ENCODE data around the gene TFR2.

TFR2 gene

DNA sequence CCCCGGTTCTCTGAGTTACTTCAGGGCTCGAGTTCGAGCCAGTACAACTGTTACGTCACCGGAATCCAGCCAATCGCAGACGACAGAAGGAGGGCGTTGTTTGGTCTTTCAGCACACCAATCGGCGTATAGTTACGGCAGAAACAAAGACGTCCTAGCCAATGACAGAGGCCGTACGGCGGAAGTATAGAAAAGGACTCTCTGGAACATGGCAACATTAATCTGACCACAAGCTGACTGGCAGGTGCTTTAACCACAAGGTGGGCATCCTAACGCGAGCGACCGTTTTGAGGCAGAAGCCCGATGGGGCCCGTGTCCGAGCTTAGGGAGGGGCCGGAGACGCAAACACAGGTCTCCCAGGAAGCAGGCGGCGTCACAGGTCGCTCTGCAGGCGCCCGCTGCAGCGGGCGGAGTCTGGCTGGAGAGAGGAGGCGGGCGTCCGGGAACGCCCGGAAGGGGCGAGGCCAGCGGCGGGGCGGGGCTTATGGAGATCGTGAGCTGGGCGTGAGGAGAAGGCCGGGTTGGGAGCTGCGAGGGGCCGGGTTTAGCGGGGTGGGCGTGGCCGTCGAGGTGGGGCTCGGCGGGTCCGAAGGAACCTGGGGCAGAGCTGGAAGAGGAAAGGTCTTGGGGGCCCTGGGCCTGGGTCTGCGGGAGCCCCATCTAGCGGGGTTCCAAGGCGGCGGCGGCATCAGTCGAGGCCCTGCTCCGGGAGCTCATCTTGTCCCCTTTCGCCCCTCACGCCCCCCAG lies 29.2 kb downstream of the TFR2 start, which contains the start of gene MOSPD3:
Gene MOSPD3, plus strand, starts transcription at position 558 of the 747 bp plus-strand sequence. CDS start 252 bp downstream, outside the sequence.
- WGBS, 2 experiments = 0 to 1% methylated on average over 61 of the region's 61 CpGs

DNA sequence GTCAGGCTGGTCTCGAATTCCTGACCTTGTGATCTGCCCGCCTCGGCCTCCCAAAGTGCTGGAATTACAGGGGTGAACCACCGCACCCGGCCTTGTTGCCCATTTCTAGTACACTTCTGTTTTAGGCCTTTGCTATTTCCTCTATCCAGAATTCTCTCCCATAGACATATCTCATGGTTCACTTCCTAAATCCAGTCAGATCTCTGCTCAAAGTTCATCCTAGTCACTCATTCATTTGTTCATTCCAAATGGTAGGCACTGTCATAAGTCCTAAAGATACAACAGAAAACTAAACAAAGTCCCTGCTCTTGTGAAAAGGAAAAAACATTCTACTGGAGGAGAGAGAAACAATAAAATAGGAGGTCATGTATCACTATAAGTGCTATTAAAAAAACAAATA lies 31.4 kb downstream of the TFR2 start:
- Histone ChIP-seq H3K9me3 (ENCODE audit: control insufficient read depth, low read length) (no peaks in the 10 kb centered on the region), H3K4me1 (ENCODE audit: control insufficient read depth, insufficient read depth, low read length) (peaks cover 6% of the 10 kb centered on the region), H3K27me3 (ENCODE audit: control insufficient read depth, insufficient read depth, low read length, poor library complexity, severe bottlenecking) (peaks cover 18% of the 10 kb centered on the region), H3K4me3 (ENCODE audit: insufficient read depth, low read depth, low read length) (no peak overlapping the region), H3K27ac (ENCODE audit: insufficient read depth, low read depth, low read length, poor library complexity, severe bottlenecking) (no peak overlapping the region), H3K36me3 (ENCODE audit: control insufficient read depth, insufficient read depth, low read length) (no peaks in the 10 kb centered on the region)
- 92 to 95% methylated on average over 5 of the region's 5 CpGs for WGBS, 2 experiments

More for the DNA sequence above, 29.2 kb downstream of the TFR2 start, which contains the start of gene MOSPD3:
- Histone ChIP-seq H3K36me3 (ENCODE audit: control insufficient read depth, insufficient read depth, low read length) (no peaks in the 10 kb centered on the region), H3K9me3 (ENCODE audit: control insufficient read depth, low read length) (no peaks in the 10 kb centered on the region), H3K27ac (ENCODE audit: insufficient read depth, low read depth, low read length, poor library complexity, severe bottlenecking) (peak within 1 kb of the TSS; percentile 97), H3K4me3 (ENCODE audit: insufficient read depth, low read depth, low read length) (peak within 1 kb of the TSS; percentile 76), H3K27me3 (ENCODE audit: control insufficient read depth, insufficient read depth, low read length, poor library complexity, severe bottlenecking) (no peaks in the 10 kb centered on the region), H3K4me1 (ENCODE audit: control insufficient read depth, insufficient read depth, low read length) (no peaks in the 10 kb centered on the region)

DNA sequence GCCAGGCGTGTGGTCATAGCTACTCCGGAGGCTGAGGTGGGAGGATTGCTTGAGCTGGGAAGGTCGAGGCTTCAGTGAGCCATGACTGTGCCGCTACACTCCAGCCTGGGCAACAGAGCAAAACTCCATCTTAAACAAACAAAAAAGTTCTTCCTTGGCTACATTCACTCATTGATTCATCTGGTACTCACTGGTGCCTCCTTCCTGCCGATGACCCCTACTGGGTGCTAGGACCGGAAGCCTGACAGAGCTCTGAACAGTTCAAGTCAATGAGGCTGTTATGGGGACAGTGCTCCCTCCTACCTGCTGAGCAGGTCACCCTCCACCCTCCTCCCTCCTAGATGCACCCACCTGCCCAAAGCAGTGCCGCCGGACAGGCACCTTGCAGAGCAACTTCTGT lies 34.2 kb downstream of the TFR2 start:
- Histone ChIP-seq H3K4me1 (ENCODE audit: control insufficient read depth, insufficient read depth, low read length) (peaks cover 26% of the 10 kb centered on the region), H3K9me3 (ENCODE audit: control insufficient read depth, low read length) (no peaks in the 10 kb centered on the region), H3K4me3 (ENCODE audit: insufficient read depth, low read depth, low read length) (no peak overlapping the region), H3K36me3 (ENCODE audit: control insufficient read depth, insufficient read depth, low read length) (no peaks in the 10 kb centered on the region), H3K27ac (ENCODE audit: insufficient read depth, low read depth, low read length, poor library complexity, severe bottlenecking) (no peak overlapping the region), H3K27me3 (ENCODE audit: control insufficient read depth, insufficient read depth, low read length, poor library complexity, severe bottlenecking) (peaks cover 26% of the 10 kb centered on the region)
- 91 to 96% methylated on average over 8 of the region's 8 CpGs for WGBS, 2 experiments

DNA sequence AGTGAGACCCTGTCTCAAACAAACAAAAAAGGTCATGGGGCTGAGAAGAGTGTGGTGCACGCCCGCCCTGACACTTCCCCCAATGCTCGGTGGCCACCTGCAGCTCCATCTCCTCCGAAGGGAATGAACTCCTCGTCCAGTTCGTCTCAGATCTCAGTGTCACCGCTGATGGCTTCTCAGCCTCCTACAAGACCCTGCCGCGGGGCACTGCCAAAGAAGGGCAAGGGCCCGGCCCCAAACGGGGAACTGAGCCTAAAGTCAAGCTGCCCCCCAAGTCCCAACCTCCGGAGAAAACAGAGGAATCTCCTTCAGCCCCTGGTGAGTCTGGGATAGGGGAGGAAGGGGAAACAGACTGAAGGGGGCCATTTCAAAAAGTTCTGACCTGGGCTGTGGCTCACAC lies 35.0 kb downstream of the TFR2 start:
- no peaks in the 10 kb centered on the region for H3K36me3 ChIP-seq (ENCODE audit: control insufficient read depth, insufficient read depth, low read length)
- H3K4me3 ChIP-seq (ENCODE audit: insufficient read depth, low read depth, low read length) = no peak overlapping the region
- peaks cover 26% of the 10 kb centered on the region for H3K27me3 ChIP-seq (ENCODE audit: control insufficient read depth, insufficient read depth, low read length, poor library complexity, severe bottlenecking)
- no peak overlapping the region for H3K27ac ChIP-seq (ENCODE audit: insufficient read depth, low read depth, low read length, poor library complexity, severe bottlenecking)
- H3K4me1 ChIP-seq (ENCODE audit: control insufficient read depth, insufficient read depth, low read length) = peaks cover 34% of the 10 kb centered on the region
- H3K9me3 ChIP-seq (ENCODE audit: control insufficient read depth, low read length) = no peaks in the 10 kb centered on the region
- 88% methylated on average over 12 of the region's 12 CpGs for WGBS, 2 experiments

DNA sequence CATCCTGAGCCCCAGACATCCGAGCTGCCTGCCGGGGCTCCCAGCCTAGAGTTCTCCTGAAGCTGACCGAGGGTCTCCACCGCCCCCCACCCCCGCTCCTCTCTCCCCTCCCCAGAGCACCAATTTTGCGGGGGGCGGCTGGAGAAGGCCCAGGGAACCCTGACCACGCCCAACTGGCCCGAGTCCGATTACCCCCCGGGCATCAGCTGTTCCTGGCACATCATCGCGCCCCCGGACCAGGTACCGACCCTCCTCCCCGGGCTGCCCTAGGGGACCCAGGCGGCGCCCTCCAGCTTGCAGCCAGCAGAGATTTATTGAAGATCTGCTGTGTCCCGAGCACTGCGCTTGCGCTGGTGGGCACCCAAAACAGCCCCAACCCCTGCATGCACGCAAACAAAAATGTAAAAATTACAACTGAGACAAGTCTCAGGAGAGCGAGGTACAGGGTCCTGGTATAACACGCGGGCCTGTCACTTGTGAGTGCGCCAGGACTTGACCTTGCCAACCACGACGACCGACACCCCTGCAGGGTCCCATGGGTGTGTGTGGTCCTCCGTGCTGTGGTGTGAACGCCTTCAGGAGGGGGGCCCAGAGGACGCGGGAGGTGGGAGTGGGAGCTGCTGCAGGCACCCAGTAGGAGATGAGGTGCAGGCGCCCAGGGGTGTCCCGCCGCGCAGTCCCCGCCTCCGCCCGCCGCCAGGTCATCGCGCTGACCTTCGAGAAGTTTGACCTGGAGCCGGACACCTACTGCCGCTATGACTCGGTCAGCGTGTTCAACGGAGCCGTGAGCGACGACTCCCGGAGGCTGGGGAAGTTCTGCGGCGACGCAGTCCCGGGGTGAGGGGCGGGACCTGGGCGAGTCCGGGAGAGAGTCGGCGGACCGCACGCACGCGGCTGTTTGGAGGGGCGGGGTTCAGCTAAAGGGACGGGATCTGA lies 36.1 kb downstream of the TFR2 start:
- peaks cover 26% of the 10 kb centered on the region for H3K27me3 ChIP-seq (ENCODE audit: control insufficient read depth, insufficient read depth, low read length, poor library complexity, severe bottlenecking)
- no peaks in the 10 kb centered on the region for H3K36me3 ChIP-seq (ENCODE audit: control insufficient read depth, insufficient read depth, low read length)
- H3K4me1 ChIP-seq (ENCODE audit: control insufficient read depth, insufficient read depth, low read length) = peaks cover 43% of the 10 kb centered on the region
- WGBS, 2 experiments = 2% methylated on average over 68 of the region's 68 CpGs
- H3K4me3 ChIP-seq (ENCODE audit: insufficient read depth, low read depth, low read length) = peak overlapping the region; percentile 59
- H3K27ac ChIP-seq (ENCODE audit: insufficient read depth, low read depth, low read length, poor library complexity, severe bottlenecking) = no peak overlapping the region
- no peaks in the 10 kb centered on the region for H3K9me3 ChIP-seq (ENCODE audit: control insufficient read depth, low read length)

DNA sequence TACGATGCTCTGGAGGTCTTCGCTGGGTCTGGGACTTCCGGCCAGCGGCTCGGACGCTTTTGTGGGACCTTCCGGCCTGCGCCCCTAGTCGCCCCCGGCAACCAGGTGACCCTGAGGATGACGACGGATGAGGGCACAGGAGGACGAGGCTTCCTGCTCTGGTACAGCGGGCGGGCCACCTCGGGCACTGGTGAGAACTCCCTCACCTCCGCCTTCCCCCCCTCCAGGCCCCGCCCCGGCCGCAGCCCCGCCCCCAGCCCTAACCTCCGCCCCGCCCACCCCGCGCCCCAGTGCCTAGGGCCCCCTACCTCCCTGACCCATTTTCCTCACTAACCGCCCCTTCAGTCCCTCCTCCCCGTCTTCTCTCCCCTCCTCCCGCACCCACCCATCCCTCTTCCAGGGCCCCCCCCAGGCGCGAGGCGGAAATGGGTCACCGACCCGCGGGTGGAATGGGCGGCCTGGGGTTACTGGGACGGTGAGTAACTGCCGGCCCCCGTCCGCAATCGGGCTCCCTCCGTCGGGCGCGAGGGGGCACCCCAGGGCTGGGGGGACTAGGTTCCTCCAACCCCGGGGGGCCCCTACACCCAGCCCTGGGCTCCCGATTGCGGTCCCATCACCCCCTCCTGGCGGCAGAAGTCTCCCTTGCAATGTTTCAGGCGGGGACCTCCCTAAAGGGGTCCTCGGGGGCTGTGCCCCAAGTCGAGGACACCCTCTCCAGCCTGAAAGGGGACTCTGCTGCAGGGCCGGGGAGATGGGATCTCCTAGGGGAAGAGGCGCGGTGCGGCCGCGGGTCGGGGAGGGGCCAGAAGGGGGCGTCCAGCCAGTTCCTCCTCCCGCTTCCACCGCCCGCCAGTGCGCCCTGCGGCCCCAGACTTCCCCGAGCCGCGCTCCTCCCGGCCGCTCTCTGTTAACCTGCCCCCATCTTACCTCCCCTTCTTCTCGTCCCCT lies 37.0 kb downstream of the TFR2 start:
- peak overlapping the region; percentile 79 for H3K27ac ChIP-seq (ENCODE audit: insufficient read depth, low read depth, low read length, poor library complexity, severe bottlenecking)
- H3K4me3 ChIP-seq (ENCODE audit: insufficient read depth, low read depth, low read length) = peak overlapping the region; percentile 59
- 1% methylated on average over 62 to 64 of the region's 70 CpGs for WGBS, 2 experiments
- H3K4me1 ChIP-seq (ENCODE audit: control insufficient read depth, insufficient read depth, low read length) = peaks cover 47% of the 10 kb centered on the region
- no peaks in the 10 kb centered on the region for H3K36me3 ChIP-seq (ENCODE audit: control insufficient read depth, insufficient read depth, low read length)
- peaks cover 26% of the 10 kb centered on the region for H3K27me3 ChIP-seq (ENCODE audit: control insufficient read depth, insufficient read depth, low read length, poor library complexity, severe bottlenecking)
- H3K9me3 ChIP-seq (ENCODE audit: control insufficient read depth, low read length) = no peaks in the 10 kb centered on the region

DNA sequence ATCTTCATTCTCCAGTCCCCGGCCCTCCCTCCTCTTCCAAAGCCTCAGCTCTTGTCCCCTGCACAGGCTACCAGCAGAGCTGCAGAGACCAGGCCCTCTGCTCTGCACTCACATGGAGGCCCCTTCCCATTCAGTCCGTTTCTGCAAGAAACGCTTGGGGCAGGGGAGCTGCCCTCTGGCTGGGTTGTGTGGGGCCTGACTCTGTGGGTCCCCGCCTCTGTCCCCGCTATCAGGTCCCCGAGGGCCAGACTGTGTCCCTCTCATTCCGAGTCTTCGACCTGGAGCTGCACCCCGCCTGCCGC lies 37.7 kb downstream of the TFR2 start:
- Histone ChIP-seq H3K4me1 (ENCODE audit: control insufficient read depth, insufficient read depth, low read length) (peaks cover 47% of the 10 kb centered on the region), H3K4me3 (ENCODE audit: insufficient read depth, low read depth, low read length) (peak overlapping the region; percentile 59), H3K27ac (ENCODE audit: insufficient read depth, low read depth, low read length, poor library complexity, severe bottlenecking) (peak overlapping the region; percentile 79), H3K27me3 (ENCODE audit: control insufficient read depth, insufficient read depth, low read length, poor library complexity, severe bottlenecking) (peaks cover 26% of the 10 kb centered on the region), H3K36me3 (ENCODE audit: control insufficient read depth, insufficient read depth, low read length) (no peaks in the 10 kb centered on the region), H3K9me3 (ENCODE audit: control insufficient read depth, low read length) (no peaks in the 10 kb centered on the region)
- 5 to 8% methylated on average over 10 of the region's 10 CpGs for WGBS, 2 experiments

DNA sequence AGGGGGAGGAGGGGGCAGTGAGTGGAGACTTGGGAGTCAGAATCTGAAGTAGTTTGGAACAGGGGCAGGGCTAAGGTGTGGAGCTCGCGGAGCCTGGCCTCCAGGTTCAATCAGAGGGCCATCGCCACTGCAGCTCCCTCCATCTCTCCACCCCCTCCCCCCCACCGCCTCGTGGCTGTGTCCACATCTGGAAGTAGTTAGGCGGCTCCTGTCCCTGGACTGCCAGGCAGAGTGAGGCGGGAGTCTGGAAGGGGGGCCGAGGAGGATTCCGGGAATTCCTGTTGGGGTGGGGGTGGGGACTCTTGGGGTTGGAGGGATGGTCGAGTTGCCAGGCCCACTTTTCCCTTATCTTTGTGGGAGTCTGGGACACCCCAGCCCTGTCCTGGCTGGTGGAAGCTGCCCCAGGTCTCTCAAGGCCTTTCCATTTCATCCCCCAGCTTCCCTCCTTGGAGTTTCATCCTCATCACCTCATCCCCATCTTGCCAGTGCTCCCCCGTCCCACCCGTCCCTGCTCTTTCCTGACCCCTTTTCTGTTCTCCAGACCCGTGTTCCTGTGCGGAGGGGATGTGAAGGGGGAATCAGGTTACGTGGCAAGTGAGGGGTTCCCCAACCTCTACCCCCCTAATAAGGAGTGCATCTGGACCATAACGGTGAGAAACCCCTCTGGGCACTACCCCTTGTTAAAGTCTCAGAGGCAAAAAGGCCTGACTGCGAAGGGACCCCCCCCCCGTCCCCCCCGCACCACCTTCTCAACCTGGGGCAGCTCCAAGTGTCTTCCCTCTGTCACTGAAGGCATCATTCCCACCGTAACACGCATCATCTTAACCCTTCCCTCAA lies 38.2 kb downstream of the TFR2 start:
- no peaks in the 10 kb centered on the region for H3K9me3 ChIP-seq (ENCODE audit: control insufficient read depth, low read length)
- 12 to 22% methylated on average over 16 to 21 of the region's 21 CpGs for WGBS, 2 experiments
- peaks cover 26% of the 10 kb centered on the region for H3K27me3 ChIP-seq (ENCODE audit: control insufficient read depth, insufficient read depth, low read length, poor library complexity, severe bottlenecking)
- H3K36me3 ChIP-seq (ENCODE audit: control insufficient read depth, insufficient read depth, low read length) = no peaks in the 10 kb centered on the region
- H3K27ac ChIP-seq (ENCODE audit: insufficient read depth, low read depth, low read length, poor library complexity, severe bottlenecking) = peak overlapping the region; percentile 79
- peaks cover 47% of the 10 kb centered on the region for H3K4me1 ChIP-seq (ENCODE audit: control insufficient read depth, insufficient read depth, low read length)
- peak overlapping the region; percentile 59 for H3K4me3 ChIP-seq (ENCODE audit: insufficient read depth, low read depth, low read length)

DNA sequence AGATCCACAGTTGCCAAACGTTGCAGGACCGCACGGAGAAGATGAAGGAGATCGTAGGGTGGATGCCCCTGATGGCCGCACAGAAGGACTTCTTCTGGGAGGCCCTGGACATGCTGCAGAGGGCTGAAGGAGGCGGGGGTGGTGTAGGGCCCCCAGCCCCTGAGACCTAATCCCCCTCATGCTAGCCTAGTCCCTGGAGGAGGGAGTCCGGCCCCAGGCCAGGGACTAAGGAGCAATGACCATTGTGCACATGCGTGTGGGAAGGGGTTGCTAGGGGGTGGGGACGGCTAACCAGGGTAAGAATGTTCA lies 40.7 kb downstream of the TFR2 start:
- H3K36me3 ChIP-seq (ENCODE audit: control insufficient read depth, insufficient read depth, low read length) = no peaks in the 10 kb centered on the region
- WGBS, 2 experiments = 84 to 86% methylated on average over 9 of the region's 9 CpGs
- H3K9me3 ChIP-seq (ENCODE audit: control insufficient read depth, low read length) = no peaks in the 10 kb centered on the region
- H3K4me3 ChIP-seq (ENCODE audit: insufficient read depth, low read depth, low read length) = no peak overlapping the region
- H3K27ac ChIP-seq (ENCODE audit: insufficient read depth, low read depth, low read length, poor library complexity, severe bottlenecking) = no peak overlapping the region
- peaks cover 47% of the 10 kb centered on the region for H3K4me1 ChIP-seq (ENCODE audit: control insufficient read depth, insufficient read depth, low read length)
- peaks cover 16% of the 10 kb centered on the region for H3K27me3 ChIP-seq (ENCODE audit: control insufficient read depth, insufficient read depth, low read length, poor library complexity, severe bottlenecking)

Data from ectodermal cell (in vitro differentiated cells).